Measurements from ENCODE around the gene DAP3.
A peak's percentile ranks its signal among the peaks of the same experiment; 100 is the strongest.
"Not testable (repeated sequence)": the region's sequence is repeated elsewhere in the genome, so short reads cannot be mapped to it uniquely, and the experiment has no call there.

DAP3 gene

GRCh38 chr1:155687705-155688323 is 1.1 kb upstream of the DAP3 start:
- DNase-seq (ENCODE audit: low spot score): peak; percentile 7

DNA sequence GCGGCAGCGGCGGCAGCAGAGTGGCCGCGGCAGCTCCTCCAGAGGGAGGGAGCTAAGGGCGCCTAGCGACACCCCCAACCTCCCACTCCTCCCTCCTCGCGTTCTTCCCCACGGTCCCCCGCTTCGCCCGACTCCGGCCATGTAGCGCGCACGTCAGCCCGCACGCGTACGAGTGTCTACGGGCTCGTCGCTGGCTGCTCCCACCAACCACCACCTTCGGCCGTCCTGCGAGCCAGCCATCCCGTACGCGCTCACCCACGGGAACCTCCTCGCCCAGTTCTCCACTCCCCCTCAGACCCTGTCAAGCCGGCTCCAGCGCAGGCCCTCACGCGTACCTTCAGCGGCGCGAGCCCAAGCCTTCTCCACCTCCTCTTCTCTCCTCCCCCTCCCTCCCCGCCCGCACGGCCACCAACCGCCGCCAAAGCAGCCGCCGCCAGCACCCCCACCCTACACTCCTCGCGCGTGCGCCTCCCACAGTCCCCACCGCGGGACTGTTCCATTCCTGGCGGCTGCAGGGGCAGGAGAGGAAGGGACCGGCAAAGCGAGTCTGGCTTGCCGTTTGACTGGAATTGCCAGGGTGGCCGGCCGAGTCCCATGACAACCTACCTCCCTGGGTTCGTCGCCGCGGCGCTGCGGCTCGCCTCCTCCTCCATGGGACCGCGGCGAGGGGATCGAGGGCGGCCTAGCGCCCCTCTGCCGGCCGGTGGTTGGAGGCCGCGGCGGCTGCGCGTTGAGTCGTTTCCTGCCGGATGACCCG is 389 bp upstream of the DAP3 start, which contains the start of gene YY1AP1:
Gene YY1AP1 (minus strand): TSS at position 451 of the 757 bp plus-strand sequence. CDS start 8,338 bp downstream, outside the sequence.
- DNase-seq (ENCODE audit: low spot score): peak; percentile 90

- no peak for DNase-seq (ENCODE audit: low spot score)
These were observed 3.2 kb downstream of the DAP3 start for GRCh38 chr1:155691992-155692528.

- no peak for DNase-seq (ENCODE audit: low spot score)
These were observed 5.3 kb downstream of the DAP3 start for GRCh38 chr1:155694167-155694566.

DNA sequence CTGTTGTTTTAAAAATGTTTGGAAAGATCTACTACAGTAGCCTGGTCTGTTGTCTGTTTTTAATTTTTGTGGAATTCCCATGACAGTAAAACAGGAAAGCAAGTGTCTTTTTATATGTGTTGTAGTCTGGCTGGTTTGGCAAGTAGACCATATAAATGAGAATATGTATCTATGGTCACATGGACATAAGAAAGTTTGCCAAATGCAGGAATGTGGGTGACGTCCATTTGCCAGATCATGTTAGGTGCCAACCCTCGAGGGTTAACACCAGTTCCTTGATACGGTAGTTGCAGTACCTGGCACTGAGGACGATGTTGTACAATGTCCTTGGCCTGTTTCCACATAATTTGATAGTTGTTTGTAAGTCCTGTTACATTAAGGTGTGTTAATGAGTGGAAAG is 6.2 kb downstream of the DAP3 start:
- no peak for DNase-seq (ENCODE audit: low spot score)

DNA sequence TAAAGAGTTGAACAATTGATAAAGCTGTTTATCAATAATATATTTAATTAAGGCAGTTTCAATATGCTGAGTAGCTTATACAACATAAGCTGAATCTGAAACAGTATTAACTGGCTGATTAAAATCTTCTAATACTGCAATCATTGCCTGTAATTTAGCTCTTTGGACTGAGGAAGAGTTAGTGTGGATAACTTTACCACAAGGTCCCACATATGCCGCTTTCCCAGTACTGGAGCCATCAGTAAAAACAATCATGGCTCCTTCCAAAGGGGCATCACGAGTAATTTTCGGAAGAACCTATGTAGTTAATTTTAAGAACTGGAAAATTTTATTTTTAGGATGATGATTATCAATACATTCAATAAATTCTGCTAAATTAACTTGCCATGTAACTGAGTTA is 6.7 kb downstream of the DAP3 start:
- no peak for DNase-seq (ENCODE audit: low spot score)

- DNase-seq (ENCODE audit: low spot score): no peak
These were observed 7.6 kb downstream of the DAP3 start for GRCh38 chr1:155696524-155696923.

- no peak for DNase-seq (ENCODE audit: low spot score)
These were observed 8.2 kb downstream of the DAP3 start for GRCh38 chr1:155697046-155697445.

DNA sequence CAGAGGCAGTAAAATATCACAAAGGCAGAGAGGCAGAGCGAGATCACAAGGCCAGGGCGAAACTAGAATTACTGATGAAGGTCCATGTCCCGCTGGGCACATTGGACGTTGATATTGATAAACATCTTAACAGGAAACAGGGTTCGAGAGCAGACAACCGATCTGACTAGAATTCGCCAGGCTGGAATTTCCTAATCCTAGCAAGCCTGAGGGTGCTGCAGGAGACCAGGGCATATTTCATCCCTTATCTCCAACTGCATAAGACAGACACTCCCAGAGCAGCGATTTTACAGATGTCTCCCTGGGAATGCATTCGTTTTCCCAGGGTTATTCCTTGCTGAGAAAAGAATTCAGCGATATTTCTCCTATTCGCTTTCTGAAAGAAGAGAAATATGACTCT is 8.7 kb downstream of the DAP3 start:
- not testable (repeated sequence) for DNase-seq (ENCODE audit: low spot score)

GRCh38 chr1:155698382-155699038 is 9.6 kb downstream of the DAP3 start:
- no peak for DNase-seq (ENCODE audit: low spot score)

GRCh38 chr1:155699062-155699461 is 10.2 kb downstream of the DAP3 start:
- DNase-seq (ENCODE audit: low spot score): not testable (repeated sequence)

GRCh38 chr1:155701675-155702074 is 12.8 kb downstream of the DAP3 start:
- DNase-seq (ENCODE audit: low spot score): not testable (repeated sequence)

- no peak for DNase-seq (ENCODE audit: low spot score)
These were observed 14.3 kb downstream of the DAP3 start for GRCh38 chr1:155703216-155703615.

- not testable (repeated sequence) for DNase-seq (ENCODE audit: low spot score)
These were observed 15.5 kb downstream of the DAP3 start for GRCh38 chr1:155704414-155704813.

DNA sequence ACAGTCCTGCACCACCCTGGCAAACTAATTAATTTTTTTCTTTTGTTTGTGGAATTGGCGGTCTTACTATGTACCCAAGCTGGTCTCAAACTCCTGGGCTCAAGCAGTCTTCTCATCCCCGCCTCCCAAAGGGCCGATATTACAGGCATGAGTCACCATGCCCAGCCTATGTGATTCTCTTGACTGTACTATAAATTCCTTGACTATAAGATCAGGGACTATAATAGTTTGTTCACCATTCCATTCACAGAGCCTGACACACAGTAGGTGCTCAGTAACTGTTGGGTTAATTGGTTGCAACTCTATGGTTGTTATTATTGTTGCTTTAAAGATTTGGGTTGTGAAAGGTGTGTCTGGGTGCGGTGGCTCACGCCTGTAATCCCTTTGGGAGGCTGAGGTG is 17.2 kb downstream of the DAP3 start:
- DNase-seq (ENCODE audit: low spot score): no peak

- DNase-seq (ENCODE audit: low spot score): no peak
These were observed 20.5 kb downstream of the DAP3 start for GRCh38 chr1:155709391-155709790.

- not testable (repeated sequence) for DNase-seq (ENCODE audit: low spot score)
These were observed 22.6 kb downstream of the DAP3 start for GRCh38 chr1:155711457-155711856.

GRCh38 chr1:155712636-155713035 is 23.7 kb downstream of the DAP3 start:
- DNase-seq (ENCODE audit: low spot score): not testable (repeated sequence)

- DNase-seq (ENCODE audit: low spot score): no peak
These were observed 24.2 kb downstream of the DAP3 start for GRCh38 chr1:155713075-155713474.

GRCh38 chr1:155715056-155715455 is 26.2 kb downstream of the DAP3 start:
- not testable (repeated sequence) for DNase-seq (ENCODE audit: low spot score)

GRCh38 chr1:155715777-155716176 is 26.9 kb downstream of the DAP3 start:
- DNase-seq (ENCODE audit: low spot score): no peak

DNA sequence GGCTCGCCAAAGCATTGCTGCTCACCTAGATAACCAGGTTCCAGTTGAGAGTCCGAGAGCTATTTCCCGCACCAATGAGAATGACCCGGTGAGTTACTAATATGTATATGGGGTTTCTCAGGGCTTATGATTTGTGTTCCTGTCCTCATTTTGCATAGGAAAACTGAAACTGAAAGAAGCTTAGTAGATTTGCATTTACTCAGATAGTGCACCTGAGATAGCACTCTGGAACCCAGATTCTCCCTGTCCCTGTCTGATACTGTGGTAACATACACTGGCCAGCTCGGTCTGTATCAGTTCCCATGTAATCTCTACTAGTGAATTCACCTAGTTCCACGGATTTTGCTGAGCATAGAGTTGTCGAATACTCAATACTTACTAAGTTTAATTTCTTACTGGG is 28.1 kb downstream of the DAP3 start:
- DNase-seq (ENCODE audit: low spot score): no peak
